ENCODE measurements around the gene SULT1C4.

- TF ChIP-seq, protein P1, sequence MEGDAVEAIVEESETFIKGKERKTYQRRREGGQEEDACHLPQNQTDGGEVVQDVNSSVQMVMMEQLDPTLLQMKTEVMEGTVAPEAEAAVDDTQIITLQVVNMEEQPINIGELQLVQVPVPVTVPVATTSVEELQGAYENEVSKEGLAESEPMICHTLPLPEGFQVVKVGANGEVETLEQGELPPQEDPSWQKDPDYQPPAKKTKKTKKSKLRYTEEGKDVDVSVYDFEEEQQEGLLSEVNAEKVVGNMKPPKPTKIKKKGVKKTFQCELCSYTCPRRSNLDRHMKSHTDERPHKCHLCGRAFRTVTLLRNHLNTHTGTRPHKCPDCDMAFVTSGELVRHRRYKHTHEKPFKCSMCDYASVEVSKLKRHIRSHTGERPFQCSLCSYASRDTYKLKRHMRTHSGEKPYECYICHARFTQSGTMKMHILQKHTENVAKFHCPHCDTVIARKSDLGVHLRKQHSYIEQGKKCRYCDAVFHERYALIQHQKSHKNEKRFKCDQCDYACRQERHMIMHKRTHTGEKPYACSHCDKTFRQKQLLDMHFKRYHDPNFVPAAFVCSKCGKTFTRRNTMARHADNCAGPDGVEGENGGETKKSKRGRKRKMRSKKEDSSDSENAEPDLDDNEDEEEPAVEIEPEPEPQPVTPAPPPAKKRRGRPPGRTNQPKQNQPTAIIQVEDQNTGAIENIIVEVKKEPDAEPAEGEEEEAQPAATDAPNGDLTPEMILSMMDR (IDR thresholded peaks at IDR 0.05; ENCODE audit: low read depth, low read length, poor library complexity, severe bottlenecking): no peak
- TF ChIP-seq EZH2phosphoT487 (IDR thresholded peaks at IDR 0.05; ENCODE audit: borderline replicate concordance, low read length): no peak
Measured at GRCh38 chr2:108388045-108388444, 10.3 kb downstream of the SULT1C4 start.

Measured in DOHH2 (cell line).